Stomach (tissue), 4 donors: ENCODE data around the gene PARK7.

Source experiments
- CTCF ChIP-seq, 7 experiments: fragments of 450-650 bp in 4 of 7; fragments of 200-600 bp in 3 of 7; sonication (generic) in 3 of 7; IDR thresholded peaks; one replicate each; pipeline ENCODE4 v1.5.1; 2016 to 2019; ENCODE audit warnings: antibody characterized with exemption in 7 of 7, control low read depth in 2 of 7, mild to moderate bottlenecking in 1 of 7
- EP300 ChIP-seq: sonication (generic); formaldehyde crosslinking; IDR thresholded peaks from one replicate; pipeline ENCODE4 v1.6.1; 2017; ENCODE audit warnings: antibody characterized with exemption
- POLR2A ChIP-seq, 4 donors: fragments of 450-650 bp; IDR thresholded peaks; one replicate each; pipeline ENCODE4 v1.6.1; 2016; ENCODE audit warnings: antibody characterized with exemption in 4 of 4, control low read depth in 2 of 4, mild to moderate bottlenecking in 1 of 4, moderate library complexity in 1 of 4
- POLR2AphosphoS5 ChIP-seq, 3 donors: sonication (generic); formaldehyde crosslinking; IDR thresholded peaks; one replicate each; pipeline ENCODE4 v1.6.1; 2016; ENCODE audit warnings: antibody characterized with exemption in 3 of 3

- TF ChIP-seq CTCF (IDR thresholded peaks at IDR 0.05) (no peak), POLR2A (IDR thresholded peaks at IDR 0.05) (no peak), EP300 (no peak), POLR2AphosphoS5 (IDR thresholded peaks at IDR 0.05) (no peak)
Measured at GRCh38 chr1:7989762-7990428, 28.4 kb downstream of the PARK7 start.
